Measurements from ENCODE around the gene TNFRSF12A. TPM values are rescaled to one million over a fixed set of nuclear protein-coding genes. Genes with fewer than 3 reads are reported as not detected.

Gene TNFRSF12A
- total RNA-seq, 6 experiments from 2014 or later = 392 to 451 (median 429) TPM

DNA sequence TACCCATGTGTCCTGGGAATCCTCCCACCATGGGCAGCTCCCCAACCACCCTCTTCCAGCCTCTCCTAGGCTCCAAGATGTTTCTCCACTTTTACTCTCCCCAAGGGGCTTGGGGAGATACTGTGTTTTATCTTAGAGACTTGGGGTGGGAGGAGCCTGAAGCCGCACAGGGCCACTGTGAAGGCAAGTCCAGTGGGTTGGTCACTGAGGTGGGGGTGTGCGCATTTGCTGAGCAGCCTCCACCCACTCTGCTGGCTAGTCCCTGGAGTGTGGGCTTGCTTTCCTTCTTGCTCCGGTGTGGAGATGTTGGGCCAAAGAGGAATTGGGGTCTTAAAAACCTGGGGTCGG is 11.5 kb upstream of the TNFRSF12A start:
- Mint-ChIP-seq H3K36me3 (ENCODE audit: low read depth) (no peaks in the 10 kb centered on the region), H3K27ac (no peak overlapping the region), H3K4me3 (no peak overlapping the region), H3K27me3 (ENCODE audit: insufficient read depth) (peaks cover 17% of the 10 kb centered on the region), H3K4me1 (ENCODE audit: low read depth) (peaks cover 18% of the 10 kb centered on the region), H3K9me3 (no peaks in the 10 kb centered on the region)
- no peak for DNase-seq
- TF ChIP-seq, protein P1, sequence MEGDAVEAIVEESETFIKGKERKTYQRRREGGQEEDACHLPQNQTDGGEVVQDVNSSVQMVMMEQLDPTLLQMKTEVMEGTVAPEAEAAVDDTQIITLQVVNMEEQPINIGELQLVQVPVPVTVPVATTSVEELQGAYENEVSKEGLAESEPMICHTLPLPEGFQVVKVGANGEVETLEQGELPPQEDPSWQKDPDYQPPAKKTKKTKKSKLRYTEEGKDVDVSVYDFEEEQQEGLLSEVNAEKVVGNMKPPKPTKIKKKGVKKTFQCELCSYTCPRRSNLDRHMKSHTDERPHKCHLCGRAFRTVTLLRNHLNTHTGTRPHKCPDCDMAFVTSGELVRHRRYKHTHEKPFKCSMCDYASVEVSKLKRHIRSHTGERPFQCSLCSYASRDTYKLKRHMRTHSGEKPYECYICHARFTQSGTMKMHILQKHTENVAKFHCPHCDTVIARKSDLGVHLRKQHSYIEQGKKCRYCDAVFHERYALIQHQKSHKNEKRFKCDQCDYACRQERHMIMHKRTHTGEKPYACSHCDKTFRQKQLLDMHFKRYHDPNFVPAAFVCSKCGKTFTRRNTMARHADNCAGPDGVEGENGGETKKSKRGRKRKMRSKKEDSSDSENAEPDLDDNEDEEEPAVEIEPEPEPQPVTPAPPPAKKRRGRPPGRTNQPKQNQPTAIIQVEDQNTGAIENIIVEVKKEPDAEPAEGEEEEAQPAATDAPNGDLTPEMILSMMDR (IDR thresholded peaks at IDR 0.05) = no peak

DNA sequence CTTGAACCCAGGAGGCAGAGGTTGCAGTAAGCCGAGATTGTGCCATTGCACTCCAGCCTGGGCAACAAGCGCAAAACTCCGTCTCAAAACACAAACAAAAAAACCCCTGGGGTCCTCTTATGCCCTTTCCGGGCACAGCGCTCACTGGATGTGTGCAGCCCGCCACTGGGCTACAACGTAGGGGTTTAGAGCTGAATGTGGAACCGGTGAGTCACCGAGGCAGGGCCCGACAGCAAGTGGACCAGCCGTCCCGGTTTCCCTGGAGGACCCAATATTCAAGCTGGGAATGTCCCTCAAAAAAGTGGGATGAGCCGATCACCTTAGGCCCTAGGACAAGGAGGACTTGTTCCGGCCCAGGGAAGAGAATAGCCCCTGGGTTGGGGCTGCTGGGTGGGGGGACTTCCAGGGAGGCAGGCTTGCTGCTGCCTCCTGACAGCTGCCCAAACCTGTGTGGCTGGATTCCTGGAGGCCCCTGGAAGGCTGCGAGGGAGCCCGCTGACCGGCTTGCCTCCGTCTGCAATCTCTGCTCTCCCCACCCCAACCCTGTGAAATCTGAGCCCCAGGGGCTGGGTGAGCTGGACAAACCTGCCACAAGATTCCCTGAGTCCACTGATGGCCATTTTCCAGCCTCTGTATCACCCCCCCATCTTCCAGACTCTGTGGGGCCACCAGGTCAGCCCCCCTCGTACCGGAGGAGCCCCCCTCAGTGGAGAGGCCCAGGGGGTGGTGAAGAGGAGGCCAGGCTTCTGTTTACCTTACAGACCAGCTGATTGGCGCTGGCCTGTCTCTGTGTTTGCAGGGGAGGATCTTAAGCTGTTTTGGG is 10.4 kb upstream of the TNFRSF12A start:
- no peaks in the 10 kb centered on the region for H3K36me3 Mint-ChIP-seq (ENCODE audit: low read depth)
- peaks cover 25% of the 10 kb centered on the region for H3K27me3 Mint-ChIP-seq (ENCODE audit: insufficient read depth)
- no peak for DNase-seq
- peaks cover 18% of the 10 kb centered on the region for H3K4me1 Mint-ChIP-seq (ENCODE audit: low read depth)
- TF ChIP-seq, protein P1 (IDR thresholded peaks at IDR 0.05) = no peak
- no peak overlapping the region for H3K4me3 Mint-ChIP-seq
- no peaks in the 10 kb centered on the region for H3K9me3 Mint-ChIP-seq
- H3K27ac Mint-ChIP-seq = no peak overlapping the region

DNA sequence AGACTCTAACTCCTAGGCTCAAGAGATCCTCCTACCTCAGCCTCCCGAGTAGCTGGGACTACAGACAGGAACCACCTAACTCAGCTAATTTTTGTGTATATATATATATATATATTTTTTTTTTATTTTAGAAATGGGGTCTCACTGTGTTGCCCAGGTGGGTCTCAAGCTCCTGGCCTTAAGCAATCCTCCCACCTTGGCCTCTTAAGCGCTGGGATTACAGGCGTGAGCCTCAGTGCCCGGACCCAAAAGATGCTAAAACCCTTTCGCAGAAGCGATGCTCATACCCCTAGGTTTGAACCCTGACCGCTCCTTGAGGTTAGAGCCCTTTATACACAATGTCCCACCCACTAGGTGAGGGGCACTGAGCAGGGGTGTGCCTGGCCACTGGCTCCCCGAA is 9.7 kb upstream of the TNFRSF12A start:
- peaks cover 25% of the 10 kb centered on the region for H3K27me3 Mint-ChIP-seq (ENCODE audit: insufficient read depth)
- no peaks in the 10 kb centered on the region for H3K9me3 Mint-ChIP-seq
- no peak for DNase-seq
- H3K4me3 Mint-ChIP-seq = no peak overlapping the region
- H3K36me3 Mint-ChIP-seq (ENCODE audit: low read depth) = no peaks in the 10 kb centered on the region
- peaks cover 18% of the 10 kb centered on the region for H3K4me1 Mint-ChIP-seq (ENCODE audit: low read depth)
- no peak overlapping the region for H3K27ac Mint-ChIP-seq
- TF ChIP-seq, protein P1 (IDR thresholded peaks at IDR 0.05) = no peak

DNA sequence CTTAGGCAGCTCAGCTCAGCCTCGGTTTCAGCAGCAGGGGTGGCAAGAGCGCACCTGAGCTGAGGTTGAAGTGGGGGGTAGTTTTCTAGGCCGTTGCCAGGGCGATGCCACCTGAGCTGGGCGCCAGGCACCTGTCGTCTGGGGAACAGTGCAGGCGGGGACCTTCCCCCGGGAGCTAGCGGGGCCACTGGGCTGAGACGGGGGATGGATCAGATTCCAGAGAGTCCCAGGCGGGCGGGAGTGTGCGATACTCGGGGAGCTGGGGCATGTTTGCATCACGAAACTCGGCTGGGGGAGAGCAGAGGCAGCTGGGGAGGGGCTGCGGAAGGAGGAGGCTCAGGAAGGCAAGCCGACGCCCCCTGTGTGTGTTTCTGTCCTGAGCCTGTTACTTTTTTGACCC is 7.9 kb upstream of the TNFRSF12A start:
- TF ChIP-seq, protein P1 (IDR thresholded peaks at IDR 0.05) = no peak
- DNase-seq = no peak
- Mint-ChIP-seq H3K4me3 (no peak overlapping the region), H3K27me3 (ENCODE audit: insufficient read depth) (peaks cover 27% of the 10 kb centered on the region), H3K4me1 (ENCODE audit: low read depth) (peaks cover 18% of the 10 kb centered on the region), H3K36me3 (ENCODE audit: low read depth) (no peaks in the 10 kb centered on the region), H3K27ac (no peak overlapping the region), H3K9me3 (no peaks in the 10 kb centered on the region)

DNA sequence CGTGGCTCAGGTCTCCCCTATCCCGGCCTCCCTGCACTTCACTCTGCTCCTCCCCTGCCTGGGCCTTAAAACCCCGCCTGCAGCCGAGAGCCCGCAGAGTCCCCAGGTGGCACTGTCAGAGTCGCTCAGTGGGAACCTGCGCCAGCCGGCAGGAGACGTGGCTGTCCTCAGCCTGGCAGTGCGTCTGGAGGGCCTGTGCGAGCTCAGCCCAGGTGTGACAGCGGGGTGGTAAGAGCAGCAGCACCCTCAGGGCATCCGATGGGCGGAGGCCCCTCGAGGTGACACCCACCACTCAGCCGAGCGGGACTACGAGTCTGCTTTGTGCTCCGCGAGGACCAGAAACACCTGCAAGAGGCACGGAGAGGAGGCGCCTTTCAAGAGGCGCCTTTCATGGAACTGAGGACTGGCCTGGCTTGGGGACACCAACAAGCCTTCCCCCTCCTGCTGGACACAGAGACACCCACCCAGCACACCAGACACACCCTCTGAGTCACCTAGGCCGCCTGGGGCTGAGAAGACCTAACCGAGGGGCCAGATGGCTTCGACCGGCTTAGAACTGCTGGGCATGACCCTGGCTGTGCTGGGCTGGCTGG is 7.2 kb upstream of the TNFRSF12A start, which contains the start of gene CLDN9:
Gene CLDN9 (plus strand): TSS at position 96 of the 593 bp plus-strand sequence. CDS start 440 bp downstream, at position 536.
- Mint-ChIP-seq H3K4me3 (no peak within 1 kb of the TSS), H3K36me3 (ENCODE audit: low read depth) (no peaks in the 10 kb centered on the region), H3K27ac (no peak within 1 kb of the TSS), H3K27me3 (ENCODE audit: insufficient read depth) (peaks cover 27% of the 10 kb centered on the region), H3K9me3 (no peaks in the 10 kb centered on the region), H3K4me1 (ENCODE audit: low read depth) (peaks cover 17% of the 10 kb centered on the region)
- no peak for DNase-seq
- TF ChIP-seq, protein P1 (IDR thresholded peaks at IDR 0.05) = no peak

Measured in HFFc6 (cell line).